ENCODE results near the gene BAG1. TPM values are rescaled to one million over a fixed set of nuclear protein-coding genes. Genes with fewer than 3 reads are reported as not detected.

The BAG1 gene
- total RNA-seq, 3 donors from 2014 or later (not counting 1 experiment from before 2014, with no cell fraction given): 83.4 to 102 (median 93.4) TPM

DNA sequence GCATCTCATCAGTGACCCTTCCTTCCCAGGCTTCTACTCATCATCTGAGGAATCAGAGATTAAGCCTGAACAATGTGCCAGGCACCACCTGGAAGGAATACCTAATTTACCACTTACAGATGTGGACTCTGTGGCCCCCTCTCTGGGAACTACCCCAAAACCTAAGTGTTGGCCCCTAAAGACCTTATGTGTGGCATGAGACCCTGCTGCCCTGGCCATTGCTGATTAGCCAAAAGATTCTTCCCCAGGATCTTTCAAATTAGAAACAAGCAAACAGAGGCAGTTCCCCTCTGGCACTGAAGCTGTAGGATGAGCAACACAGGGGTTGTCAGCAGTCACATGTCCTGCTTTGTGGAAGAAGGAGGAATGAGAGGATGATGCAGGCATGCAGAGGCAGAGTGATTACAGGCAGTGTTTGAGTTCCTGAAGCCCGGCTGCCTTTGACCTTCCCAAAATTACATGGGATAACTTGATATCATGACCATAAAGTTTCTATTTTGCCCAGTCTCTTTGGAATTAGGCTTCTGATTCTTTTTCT lies 14.0 kb downstream of the BAG1 start:
- H3K27ac Mint-ChIP-seq: no peak overlapping the region
- Histone ChIP-seq H3K27ac (ENCODE audit: low read length) (no peak overlapping the region), H3K9me3 (ENCODE audit: control insufficient read depth, insufficient read depth, low read length) (no peaks in the 10 kb centered on the region), H3K4me1 (ENCODE audit: control insufficient read depth, insufficient read depth, low read length) (peaks cover 4% of the 10 kb centered on the region), H3K27me3 (ENCODE audit: control insufficient read depth, insufficient read depth, low read length) (no peaks in the 10 kb centered on the region), H3K36me3 (ENCODE audit: control insufficient read depth, insufficient read depth, low read length) (peaks cover 43% of the 10 kb centered on the region), H3K4me3 (ENCODE audit: low read length) (no peak overlapping the region)
- H3K36me3 Mint-ChIP-seq: peaks cover 8% of the 10 kb centered on the region
- no peaks in the 10 kb centered on the region for H3K9me3 Mint-ChIP-seq
- WGBS (ENCODE audit: insufficient coverage): 94% methylated on average over 1 of the region's 1 CpG
- TF ChIP-seq, protein P1, sequence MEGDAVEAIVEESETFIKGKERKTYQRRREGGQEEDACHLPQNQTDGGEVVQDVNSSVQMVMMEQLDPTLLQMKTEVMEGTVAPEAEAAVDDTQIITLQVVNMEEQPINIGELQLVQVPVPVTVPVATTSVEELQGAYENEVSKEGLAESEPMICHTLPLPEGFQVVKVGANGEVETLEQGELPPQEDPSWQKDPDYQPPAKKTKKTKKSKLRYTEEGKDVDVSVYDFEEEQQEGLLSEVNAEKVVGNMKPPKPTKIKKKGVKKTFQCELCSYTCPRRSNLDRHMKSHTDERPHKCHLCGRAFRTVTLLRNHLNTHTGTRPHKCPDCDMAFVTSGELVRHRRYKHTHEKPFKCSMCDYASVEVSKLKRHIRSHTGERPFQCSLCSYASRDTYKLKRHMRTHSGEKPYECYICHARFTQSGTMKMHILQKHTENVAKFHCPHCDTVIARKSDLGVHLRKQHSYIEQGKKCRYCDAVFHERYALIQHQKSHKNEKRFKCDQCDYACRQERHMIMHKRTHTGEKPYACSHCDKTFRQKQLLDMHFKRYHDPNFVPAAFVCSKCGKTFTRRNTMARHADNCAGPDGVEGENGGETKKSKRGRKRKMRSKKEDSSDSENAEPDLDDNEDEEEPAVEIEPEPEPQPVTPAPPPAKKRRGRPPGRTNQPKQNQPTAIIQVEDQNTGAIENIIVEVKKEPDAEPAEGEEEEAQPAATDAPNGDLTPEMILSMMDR (IDR thresholded peaks at IDR 0.05): no peak
- DNase-seq (no peak), ATAC-seq (no peak)
- no peaks in the 10 kb centered on the region for H3K27me3 Mint-ChIP-seq (ENCODE audit: low read depth in 2 of 2)
- no peak overlapping the region for H3K4me3 Mint-ChIP-seq
- no peaks in the 10 kb centered on the region for H3K4me1 Mint-ChIP-seq
- intact Hi-C loops (cut with micrococcal nuclease): no loop called here

DNA sequence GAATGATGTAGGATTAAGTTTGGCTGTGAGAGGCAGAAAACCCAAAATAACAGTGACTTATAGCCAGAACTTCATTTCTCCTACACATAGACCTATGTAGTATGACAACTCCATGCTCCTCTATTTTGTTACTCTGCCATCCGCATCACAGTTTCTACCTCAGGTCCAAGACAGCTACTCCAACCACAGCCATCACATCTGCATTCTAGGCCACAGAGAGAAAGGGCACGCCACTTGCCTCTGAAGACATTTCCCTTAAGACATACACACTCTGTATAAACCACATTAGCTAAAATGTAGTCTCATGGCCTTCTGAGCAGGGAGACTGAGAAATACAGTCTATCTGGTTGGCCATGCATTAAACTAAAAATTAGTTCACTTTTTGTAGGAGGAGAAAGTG lies 14.5 kb downstream of the BAG1 start:
- Histone ChIP-seq H3K36me3 (ENCODE audit: control insufficient read depth, insufficient read depth, low read length) (peaks cover 38% of the 10 kb centered on the region), H3K4me1 (ENCODE audit: control insufficient read depth, insufficient read depth, low read length) (peaks cover 4% of the 10 kb centered on the region), H3K27ac (ENCODE audit: low read length) (no peak overlapping the region), H3K9me3 (ENCODE audit: control insufficient read depth, insufficient read depth, low read length) (no peaks in the 10 kb centered on the region), H3K4me3 (ENCODE audit: low read length) (no peak overlapping the region), H3K27me3 (ENCODE audit: control insufficient read depth, insufficient read depth, low read length) (no peaks in the 10 kb centered on the region)
- no peak for ATAC-seq
- Mint-ChIP-seq H3K27ac (no peak overlapping the region), H3K27me3 (ENCODE audit: low read depth in 2 of 2) (no peaks in the 10 kb centered on the region), H3K36me3 (peaks cover 8% of the 10 kb centered on the region), H3K9me3 (no peaks in the 10 kb centered on the region), H3K4me1 (no peaks in the 10 kb centered on the region), H3K4me3 (no peak overlapping the region)
- TF ChIP-seq, protein P1 (IDR thresholded peaks at IDR 0.05): no peak
- WGBS (ENCODE audit: insufficient coverage): 89% methylated on average over 1 of the region's 2 CpGs
- intact Hi-C loops (cut with micrococcal nuclease): no loop called here
- DNase-seq: no peak

DNA sequence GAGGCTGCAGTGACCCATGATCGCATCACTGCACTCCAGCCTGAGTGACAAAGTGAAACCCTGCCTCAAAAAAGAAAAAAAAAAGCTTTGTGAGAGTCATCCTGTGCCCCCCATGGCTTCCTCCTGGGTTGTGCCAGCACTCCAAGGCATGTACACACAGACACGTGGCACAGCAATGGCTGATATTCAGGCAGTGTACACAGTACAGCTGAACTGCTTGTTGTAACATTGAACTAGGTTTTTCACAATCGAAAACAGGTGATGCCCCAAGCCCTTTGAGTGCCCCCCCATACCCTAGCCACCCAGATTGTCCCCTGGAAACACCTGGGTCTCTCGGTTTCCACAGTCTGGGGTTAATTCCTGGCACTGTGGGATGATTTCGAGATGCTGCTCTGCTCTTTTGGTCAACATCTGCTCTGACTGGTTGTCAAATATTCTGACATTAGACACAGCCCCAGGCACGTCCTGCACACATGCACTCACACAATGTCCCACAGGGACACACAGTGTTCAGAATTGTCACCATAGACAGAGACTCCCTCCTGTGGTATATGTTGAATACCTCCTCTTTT lies 15.3 kb downstream of the BAG1 start:
- Mint-ChIP-seq H3K27ac (no peak overlapping the region), H3K4me1 (no peaks in the 10 kb centered on the region), H3K4me3 (no peak overlapping the region), H3K36me3 (peaks cover 8% of the 10 kb centered on the region), H3K9me3 (no peaks in the 10 kb centered on the region), H3K27me3 (ENCODE audit: low read depth in 2 of 2) (no peaks in the 10 kb centered on the region)
- intact Hi-C loops (cut with micrococcal nuclease): no loop called here
- H3K27ac ChIP-seq (ENCODE audit: low read length): no peak overlapping the region
- H3K9me3 ChIP-seq (ENCODE audit: control insufficient read depth, insufficient read depth, low read length): no peaks in the 10 kb centered on the region
- 74% methylated on average over 6 of the region's 6 CpGs for WGBS (ENCODE audit: insufficient coverage)
- no peak for ATAC-seq
- H3K4me3 ChIP-seq (ENCODE audit: low read length): no peak overlapping the region
- H3K27me3 ChIP-seq (ENCODE audit: control insufficient read depth, insufficient read depth, low read length): no peaks in the 10 kb centered on the region
- DNase-seq: no peak
- peaks cover 4% of the 10 kb centered on the region for H3K4me1 ChIP-seq (ENCODE audit: control insufficient read depth, insufficient read depth, low read length)
- TF ChIP-seq, protein P1 (IDR thresholded peaks at IDR 0.05): no peak
- H3K36me3 ChIP-seq (ENCODE audit: control insufficient read depth, insufficient read depth, low read length): peaks cover 30% of the 10 kb centered on the region

- H3K27ac ChIP-seq (ENCODE audit: low read length): no peak overlapping the region
- peaks cover 4% of the 10 kb centered on the region for H3K4me1 ChIP-seq (ENCODE audit: control insufficient read depth, insufficient read depth, low read length)
- WGBS (ENCODE audit: insufficient coverage): 85% methylated on average over 3 of the region's 3 CpGs
- peaks cover 25% of the 10 kb centered on the region for H3K36me3 ChIP-seq (ENCODE audit: control insufficient read depth, insufficient read depth, low read length)
- no peak for ATAC-seq
- H3K4me3 ChIP-seq (ENCODE audit: low read length): no peak overlapping the region
- Mint-ChIP-seq H3K4me1 (no peaks in the 10 kb centered on the region), H3K27ac (no peak overlapping the region), H3K36me3 (peaks cover 8% of the 10 kb centered on the region), H3K4me3 (no peak overlapping the region), H3K27me3 (ENCODE audit: low read depth in 2 of 2) (no peaks in the 10 kb centered on the region), H3K9me3 (no peaks in the 10 kb centered on the region)
- DNase-seq: no peak
- intact Hi-C loops (cut with micrococcal nuclease): no loop called here
- TF ChIP-seq, protein P1 (IDR thresholded peaks at IDR 0.05): no peak
- no peaks in the 10 kb centered on the region for H3K27me3 ChIP-seq (ENCODE audit: control insufficient read depth, insufficient read depth, low read length)
- H3K9me3 ChIP-seq (ENCODE audit: control insufficient read depth, insufficient read depth, low read length): no peaks in the 10 kb centered on the region
These were observed 15.9 kb downstream of the BAG1 start for GRCh38 chr9:33248606-33249005.
